NB4 (cell line): ENCODE data around the gene KIF16B.

ENCODE experiments used
- CTCF ChIP-seq: IDR thresholded peaks from one replicate; pipeline ENCODE4 v1.5.1; 2012; ENCODE audit warnings: low read depth, low read length
- MAX ChIP-seq: IDR thresholded peaks from 2 replicates; pipeline ENCODE4 v1.6.1; 2011; ENCODE audit warnings: low read depth, low read length
- POLR2A ChIP-seq: IDR thresholded peaks from 2 replicates; pipeline ENCODE4 v1.6.1; 2011; ENCODE audit warnings: mild to moderate bottlenecking; ENCODE audit not compliant: insufficient read length; ENCODE audit errors: extremely low read depth

- no peak for TF ChIP-seq CTCF
- no peak for TF ChIP-seq POLR2A
- no peak for TF ChIP-seq MAX
Measured at GRCh38 chr20:16537918-16538317, 35.3 kb downstream of the KIF16B start.
